Hippocampal formation (tissue), 2 donors: ENCODE data around the gene KCNH1.
A peak's percentile ranks its signal among the peaks of the same experiment; 100 is the strongest.

Source experiments
- DNase-seq, 2 donors: peaks; one replicate each; lab custom pipeline; 2025; lab: John Stamatoyannopoulos, UW

KCNH1 gene, protein sequence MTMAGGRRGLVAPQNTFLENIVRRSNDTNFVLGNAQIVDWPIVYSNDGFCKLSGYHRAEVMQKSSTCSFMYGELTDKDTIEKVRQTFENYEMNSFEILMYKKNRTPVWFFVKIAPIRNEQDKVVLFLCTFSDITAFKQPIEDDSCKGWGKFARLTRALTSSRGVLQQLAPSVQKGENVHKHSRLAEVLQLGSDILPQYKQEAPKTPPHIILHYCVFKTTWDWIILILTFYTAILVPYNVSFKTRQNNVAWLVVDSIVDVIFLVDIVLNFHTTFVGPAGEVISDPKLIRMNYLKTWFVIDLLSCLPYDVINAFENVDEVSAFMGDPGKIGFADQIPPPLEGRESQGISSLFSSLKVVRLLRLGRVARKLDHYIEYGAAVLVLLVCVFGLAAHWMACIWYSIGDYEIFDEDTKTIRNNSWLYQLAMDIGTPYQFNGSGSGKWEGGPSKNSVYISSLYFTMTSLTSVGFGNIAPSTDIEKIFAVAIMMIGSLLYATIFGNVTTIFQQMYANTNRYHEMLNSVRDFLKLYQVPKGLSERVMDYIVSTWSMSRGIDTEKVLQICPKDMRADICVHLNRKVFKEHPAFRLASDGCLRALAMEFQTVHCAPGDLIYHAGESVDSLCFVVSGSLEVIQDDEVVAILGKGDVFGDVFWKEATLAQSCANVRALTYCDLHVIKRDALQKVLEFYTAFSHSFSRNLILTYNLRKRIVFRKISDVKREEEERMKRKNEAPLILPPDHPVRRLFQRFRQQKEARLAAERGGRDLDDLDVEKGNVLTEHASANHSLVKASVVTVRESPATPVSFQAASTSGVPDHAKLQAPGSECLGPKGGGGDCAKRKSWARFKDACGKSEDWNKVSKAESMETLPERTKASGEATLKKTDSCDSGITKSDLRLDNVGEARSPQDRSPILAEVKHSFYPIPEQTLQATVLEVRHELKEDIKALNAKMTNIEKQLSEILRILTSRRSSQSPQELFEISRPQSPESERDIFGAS

DNA sequence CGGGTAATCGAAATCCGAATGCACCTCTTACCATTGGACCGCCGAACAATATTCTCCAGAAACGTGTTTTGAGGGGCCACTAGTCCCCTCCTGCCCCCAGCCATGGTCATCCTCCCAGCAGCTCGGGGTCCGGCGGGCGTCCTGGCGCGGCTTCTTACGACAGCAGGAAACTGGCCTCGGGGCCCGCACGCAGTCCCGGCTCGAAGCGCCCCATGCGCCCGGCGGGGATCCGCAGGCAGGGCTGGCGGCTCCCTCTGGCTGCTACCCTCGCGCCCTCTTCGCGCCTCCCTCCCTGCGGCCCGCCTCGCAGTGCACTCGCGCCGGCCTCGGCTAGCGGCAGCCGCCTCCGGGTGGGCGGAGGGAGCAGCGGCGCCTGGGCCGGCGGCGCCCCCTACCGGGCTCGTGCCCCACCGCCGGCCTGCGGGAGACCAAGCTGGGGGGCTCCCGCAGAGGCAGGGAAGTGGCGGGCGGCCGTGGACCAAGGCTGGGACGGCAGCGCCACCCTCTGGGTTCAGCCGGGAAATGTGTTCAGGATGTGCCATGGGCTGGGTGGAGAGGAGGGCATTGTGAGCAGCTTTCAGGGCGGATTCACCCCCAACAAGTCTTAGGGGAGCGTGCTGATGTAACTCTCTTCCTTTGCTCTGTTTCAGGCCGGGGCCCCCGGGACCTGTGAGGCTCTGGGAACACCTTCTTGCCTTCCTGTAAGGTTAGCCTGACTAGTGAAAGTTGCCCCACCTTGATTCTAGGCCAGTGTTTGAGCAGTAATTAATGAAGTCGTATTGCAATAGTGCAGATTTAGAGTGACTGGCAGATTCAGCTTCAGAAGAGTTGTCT, at the start of gene KCNH1:
TSS of gene KCNH1 (minus strand) at position 313 of the 834 bp plus-strand sequence. CDS start at position 110, 203 bp downstream.
- DNase-seq: peak; percentile 91 to 93

DNA sequence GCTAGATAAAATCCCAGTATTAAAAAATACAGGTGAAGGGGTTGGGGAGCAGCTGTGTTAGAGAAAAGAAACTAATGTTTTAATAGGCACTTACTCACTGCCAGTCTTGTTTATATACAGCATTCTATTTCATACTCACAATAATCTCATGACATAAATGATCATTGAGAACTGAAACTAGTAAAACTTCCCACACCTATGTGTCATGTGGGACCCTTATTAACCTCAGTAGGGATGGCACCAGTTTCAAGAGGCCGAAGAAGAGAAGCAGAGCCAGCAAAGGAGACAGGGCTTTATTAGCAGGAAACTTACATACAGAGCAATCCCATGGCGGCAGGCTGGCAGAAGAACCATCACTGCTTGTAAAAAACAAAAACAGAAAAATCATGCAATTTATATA, 48.8 kb upstream of the KCNH1 start:
- no peak for DNase-seq

DNA sequence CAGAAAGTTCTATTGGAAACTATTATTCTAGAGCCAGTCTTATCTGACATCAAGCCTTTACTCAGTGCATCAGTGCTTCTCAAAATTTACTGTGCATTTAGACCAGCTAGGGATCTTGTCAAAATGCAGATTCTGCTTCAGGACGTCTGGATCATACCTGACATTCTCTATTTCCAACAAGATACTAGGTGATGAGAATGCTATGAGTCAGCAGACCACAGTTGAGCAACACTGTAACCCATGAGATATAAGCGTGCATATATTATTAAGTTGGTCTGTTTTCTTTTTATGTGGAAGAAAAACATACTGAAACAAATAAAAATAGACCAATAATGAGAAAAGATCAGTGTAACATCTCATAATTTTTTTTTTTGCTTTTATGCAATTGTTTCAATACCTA, 40.4 kb upstream of the KCNH1 start:
- DNase-seq: no peak

DNA sequence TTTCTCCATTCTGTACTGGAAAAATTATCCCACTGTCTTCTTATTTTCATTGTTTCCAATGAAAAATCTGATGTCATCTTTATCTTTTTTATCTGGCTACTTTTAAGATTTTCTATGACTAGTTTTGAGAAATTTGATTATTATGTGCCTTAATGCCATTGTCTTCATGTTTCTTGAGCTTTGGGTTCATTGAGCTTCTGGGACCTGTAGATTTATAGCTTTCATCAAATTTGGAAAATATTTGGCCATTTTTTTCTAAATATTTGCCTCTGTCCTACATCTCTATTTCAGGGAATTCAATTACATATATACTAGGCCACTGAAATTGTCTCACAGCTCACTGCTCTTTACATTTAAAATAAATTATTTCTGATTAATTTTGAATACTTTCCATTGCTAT, 38.7 kb upstream of the KCNH1 start:
- DNase-seq: no peak

- no peak for DNase-seq
Observed at GRCh38 chr1:211169353-211169752, 35.4 kb upstream of the KCNH1 start.

GRCh38 chr1:211158866-211159265, 24.9 kb upstream of the KCNH1 start:
- DNase-seq: no peak

DNA sequence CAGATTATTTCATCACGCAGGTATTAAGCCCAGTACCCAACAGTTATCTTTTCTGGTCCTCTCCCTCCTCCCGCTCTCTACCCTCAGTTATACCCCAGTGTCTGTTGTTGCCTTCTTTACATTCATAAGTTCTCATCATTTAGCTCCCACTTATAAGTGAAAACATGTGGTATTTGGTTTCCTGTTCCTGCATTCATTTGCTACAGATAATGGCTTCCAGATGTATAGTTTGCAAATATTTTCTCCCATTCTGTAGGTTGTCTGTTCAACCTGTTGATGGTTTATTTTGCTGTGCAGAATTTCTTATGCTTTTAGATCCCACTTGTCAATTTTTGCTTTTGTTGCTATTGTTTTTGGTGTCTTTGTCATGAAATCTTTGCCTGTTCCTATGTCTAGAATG, 21.1 kb upstream of the KCNH1 start:
- no peak for DNase-seq

GRCh38 chr1:211153932-211154331, 20.0 kb upstream of the KCNH1 start:
- no peak for DNase-seq

- DNase-seq: no peak
Observed at GRCh38 chr1:211148366-211148765, 14.4 kb upstream of the KCNH1 start.

DNA sequence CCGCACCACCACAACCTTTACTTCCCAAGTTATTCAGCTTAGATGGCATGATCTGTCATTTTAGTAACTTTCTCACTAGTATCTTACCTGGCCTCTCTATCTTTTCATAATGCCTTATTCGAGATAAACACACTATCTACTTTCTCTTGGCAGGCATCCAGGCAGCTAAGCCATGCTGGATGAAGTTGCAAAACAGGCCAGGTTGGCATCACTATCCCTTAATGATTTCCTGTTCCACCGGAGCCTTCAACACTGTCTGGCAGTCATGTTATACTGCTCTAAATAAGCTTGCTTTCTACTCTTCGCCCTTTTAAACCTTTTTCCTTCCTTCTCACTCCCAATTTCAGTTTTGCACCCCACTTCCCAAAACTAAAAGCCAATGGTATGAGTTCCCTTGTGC, 12.0 kb upstream of the KCNH1 start:
- DNase-seq: no peak

GRCh38 chr1:211135342-211135950, 1.5 kb upstream of the KCNH1 start:
- peak in 1 of 2 donors; percentile 85 for DNase-seq

- DNase-seq: peak in 1 of 2 donors; percentile 47
Observed at GRCh38 chr1:211133393-211133835, 534 bp downstream of the KCNH1 start.

DNA sequence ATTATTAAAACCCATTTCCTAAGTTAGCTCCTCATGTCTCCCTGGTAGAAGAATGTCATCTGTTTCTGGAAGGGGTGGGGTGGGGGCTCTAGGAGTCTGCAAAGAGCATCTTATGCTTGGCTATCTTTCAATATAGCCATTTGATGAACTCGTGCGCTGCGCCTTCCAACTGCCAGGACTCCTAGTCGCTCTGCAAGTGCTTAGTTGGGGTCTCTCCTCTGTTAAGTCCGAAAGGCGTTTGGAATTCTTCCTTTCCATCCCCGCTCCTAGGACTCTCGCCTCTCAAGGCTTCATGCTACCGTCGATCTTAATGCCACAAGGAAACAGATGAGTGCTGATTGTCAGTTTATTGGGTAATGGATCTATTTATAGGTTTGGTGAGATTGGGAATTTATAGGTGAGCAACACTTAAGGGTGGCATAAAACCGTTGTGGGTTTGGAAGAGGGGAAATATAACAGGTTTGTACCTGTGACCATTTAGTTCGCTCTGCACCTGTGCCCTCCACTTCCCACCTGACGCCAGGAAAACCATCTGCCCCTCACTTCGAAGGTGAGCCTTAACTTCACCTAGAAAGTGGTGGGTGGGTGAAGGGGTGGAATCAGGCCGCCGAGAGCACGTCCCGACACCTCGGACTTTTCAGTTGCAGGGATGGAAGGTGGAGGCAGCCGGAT, 1.1 kb downstream of the KCNH1 start:
- DNase-seq: peak in 1 of 2 donors; percentile 8

GRCh38 chr1:211129776-211130175, 4.2 kb downstream of the KCNH1 start:
- no peak for DNase-seq

- DNase-seq: no peak
Observed at GRCh38 chr1:211127166-211127565, 6.8 kb downstream of the KCNH1 start.

DNA sequence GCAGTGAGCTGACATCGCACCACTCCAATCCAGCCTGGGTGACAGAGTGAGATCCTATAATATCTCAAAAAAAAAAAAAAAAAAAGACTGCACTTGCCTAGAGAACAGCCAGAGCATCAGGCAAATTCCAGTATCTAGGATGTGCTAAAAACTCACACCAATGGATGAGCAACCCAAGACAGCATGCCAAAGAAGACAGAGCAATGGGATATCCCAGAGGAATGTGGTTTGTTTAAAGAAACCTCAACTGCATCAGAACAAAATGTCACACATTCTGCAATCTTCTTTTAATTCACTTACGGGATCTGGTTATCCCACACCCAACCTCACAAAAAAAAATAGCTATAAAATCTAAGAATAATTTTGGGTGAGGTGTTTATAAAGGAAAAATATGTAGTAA, 7.3 kb downstream of the KCNH1 start:
- DNase-seq: no peak

DNA sequence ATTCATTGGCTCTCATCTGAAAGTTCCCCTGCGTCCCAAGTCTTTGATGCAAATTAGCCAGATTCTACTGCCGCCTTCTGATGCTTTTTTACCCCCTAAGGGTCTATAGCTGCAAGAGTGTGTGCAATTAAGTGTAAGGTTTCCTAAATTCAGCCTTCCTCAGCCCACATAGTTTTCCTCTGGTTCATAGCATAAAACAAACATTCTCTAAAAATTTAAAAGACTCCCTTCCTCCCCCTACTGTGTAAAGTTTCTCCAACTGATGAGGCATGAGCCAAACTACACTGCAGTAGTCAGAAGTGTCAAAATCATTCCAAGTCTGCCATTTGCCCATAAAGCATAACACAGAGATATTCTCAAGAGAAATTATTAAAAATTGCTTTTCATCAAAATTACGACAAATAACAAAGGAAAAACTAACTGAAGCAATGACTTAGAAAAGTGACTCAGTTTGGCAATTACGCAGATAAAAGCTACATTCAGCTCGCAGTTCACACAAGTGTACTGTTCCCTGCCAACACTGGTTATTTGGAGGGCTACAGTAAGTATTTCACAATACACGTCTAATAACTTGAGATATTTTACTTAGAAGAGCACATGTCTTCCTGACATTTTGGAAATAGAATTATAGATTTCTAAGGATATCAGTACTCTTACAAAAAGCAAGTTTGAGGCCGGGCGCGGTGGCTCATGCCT, 15.4 kb downstream of the KCNH1 start:
- no peak for DNase-seq

DNA sequence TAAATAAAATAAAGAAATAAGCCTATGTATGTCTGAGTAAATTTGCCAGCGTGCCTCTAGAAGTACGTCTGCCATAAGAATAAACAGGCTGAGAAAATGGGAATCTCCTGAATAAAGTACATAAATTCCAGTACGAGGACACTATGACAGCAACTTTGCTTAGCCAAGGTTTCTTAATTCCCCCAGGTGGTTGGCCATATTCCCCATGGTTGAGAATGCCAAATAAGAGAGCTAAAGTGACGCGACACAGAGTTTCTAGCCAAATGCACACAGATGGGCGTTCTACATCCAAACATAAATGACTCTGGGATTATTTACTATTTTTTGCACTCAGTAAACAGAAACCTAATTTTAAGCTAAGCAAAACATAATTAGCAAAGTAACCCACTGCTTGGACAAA, 19.5 kb downstream of the KCNH1 start:
- DNase-seq: no peak

- no peak for DNase-seq
Observed at GRCh38 chr1:211113566-211113965, 20.4 kb downstream of the KCNH1 start.

DNA sequence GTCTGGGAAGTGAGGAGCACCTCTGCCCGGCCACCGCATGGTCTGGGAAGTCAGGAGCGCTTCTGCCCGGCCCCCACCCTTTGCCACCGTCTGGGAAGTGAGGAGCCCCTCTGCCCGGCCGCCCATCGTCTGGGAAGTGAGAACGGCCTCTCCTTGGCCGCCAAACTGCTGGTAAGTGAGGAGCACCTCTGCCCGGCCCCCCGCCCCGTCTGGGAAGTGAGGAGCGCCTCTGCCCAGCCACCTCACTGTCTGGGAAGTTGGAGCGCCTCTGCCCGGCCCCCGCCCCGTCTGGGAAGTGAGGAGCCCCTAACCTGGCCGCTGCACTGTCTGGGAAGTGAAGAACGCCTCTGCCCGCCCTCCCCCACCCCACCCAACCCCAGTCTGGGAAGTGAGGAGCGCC, 22.6 kb downstream of the KCNH1 start:
- no peak for DNase-seq
